Muscle of back (tissue), 11 donors: ENCODE results near the gene FAM3D. TPM values are rescaled to one million over a fixed set of nuclear protein-coding genes. Genes with fewer than 3 reads are reported as not detected.

ENCODE experiments used
- DNase-seq, 3 donors: peaks; one replicate each; pipeline versions ENCODE4 v3.0.0 to v3.0.0-alpha.2; 2013
- polyA plus RNA-seq, 10 donors: library from polyadenylated mRNA; unstranded; fragments of 120-200 nt; gene quantifications; one replicate each; pipeline ENCODE4 v1.2.1, GENCODE V29; 2013; ENCODE audit not compliant: insufficient read length in 10 of 10

FAM3D gene
- polyA plus RNA-seq, 10 donors = 2.4 to 2.5 TPM; not detected in 8

DNA sequence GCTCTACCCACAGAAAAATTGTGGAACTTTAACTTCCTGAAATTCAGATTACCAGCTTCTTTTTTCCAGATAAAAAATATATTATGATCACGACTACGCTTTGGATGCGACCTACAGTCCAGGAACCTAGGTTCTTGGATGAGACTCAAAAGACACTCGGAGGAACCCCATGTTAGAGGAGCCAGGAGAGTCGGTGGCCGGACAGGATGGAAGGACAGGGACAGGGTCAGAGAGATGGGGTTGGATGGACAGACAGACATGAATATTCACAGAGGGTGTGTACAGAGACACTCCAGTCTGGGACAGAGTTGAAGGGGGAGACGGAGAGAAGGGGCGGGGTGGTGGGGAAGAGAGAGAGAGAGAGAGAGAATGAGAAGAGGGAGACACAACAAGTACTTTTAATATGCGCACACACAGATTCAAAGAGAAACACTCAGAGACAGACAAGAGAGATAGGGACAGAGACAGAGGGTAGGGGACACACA lies 9.5 kb downstream of the FAM3D start:
- DNase-seq = no peak

DNA sequence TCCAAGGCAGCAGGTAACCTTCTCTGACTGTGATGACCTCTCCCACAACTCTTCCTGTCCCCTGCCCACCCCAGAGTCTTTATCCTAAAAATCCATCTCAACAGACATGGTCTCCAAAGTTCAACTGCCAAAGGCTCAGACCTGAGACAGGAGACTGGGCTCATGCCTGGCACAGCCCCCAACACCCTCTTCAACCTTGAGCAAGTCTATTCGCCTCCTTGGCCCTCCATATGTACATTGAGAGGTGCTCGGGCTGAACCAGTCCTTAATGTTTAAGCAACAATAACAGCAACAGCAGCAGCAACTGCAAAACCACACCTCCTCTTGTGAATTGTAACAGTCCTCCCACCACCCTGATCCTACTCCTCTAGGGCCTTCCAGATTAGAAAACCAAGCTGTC lies 9.9 kb downstream of the FAM3D start:
- DNase-seq = no peak

GRCh38 chr3:58654466-58654865 lies 12.1 kb downstream of the FAM3D start:
- no peak for DNase-seq

- DNase-seq = no peak
These were observed 13.9 kb downstream of the FAM3D start for GRCh38 chr3:58652624-58653023.

DNA sequence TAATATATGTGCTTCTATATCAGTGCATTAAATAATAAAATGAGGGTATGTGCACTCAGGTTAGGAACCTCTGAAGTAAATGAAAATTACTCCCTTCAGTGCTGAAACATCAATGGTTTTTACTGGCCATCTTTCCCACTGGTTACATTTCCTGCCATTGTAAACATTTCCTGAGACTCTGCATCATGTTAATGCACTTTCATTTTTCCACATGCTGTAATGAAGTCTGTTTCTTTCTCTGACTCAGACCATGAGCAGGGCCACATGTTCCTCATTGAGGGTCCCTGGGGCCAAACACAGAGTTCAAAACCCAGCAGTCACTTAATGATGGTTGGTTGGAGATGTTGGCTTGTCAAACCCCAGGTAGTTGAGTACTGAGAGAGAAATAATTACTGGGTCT lies 15.3 kb downstream of the FAM3D start:
- no peak for DNase-seq

DNA sequence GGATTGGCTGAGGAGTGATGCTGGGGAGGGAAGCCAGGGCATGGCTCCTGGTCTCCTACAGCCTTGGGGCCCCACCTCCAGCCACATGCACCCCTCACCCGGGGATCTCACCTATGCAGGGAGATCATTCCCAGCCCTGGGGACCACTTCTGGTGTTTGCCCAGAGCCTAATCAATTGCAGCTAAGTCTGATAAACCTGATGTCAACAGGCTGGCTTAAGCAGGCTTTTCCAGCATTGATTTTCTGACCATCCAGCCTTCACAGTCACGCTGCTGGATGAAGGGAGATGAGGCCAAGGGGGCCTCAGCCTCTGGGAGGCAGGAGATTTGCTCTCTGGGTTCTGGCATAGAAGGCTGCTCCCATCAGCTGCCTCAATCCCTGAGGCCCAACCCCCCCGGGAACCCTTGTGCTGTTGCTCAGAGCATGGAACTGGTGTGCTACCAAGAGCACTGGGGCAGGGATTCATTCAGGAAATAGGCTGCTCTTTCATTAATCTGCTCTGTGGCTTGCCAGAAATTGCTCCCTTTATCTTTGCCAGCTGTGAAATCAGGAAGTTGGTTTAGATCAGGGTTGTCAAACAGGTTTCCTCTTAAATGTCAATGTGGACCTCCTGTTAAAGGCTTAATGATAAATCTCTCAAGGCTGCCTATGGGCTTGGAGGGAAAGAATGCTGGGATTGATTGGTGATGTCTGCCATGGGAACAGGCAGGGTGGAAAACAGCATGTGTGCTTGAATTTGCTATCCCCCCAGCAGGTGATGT lies 19.0 kb downstream of the FAM3D start:
- no peak for DNase-seq

DNA sequence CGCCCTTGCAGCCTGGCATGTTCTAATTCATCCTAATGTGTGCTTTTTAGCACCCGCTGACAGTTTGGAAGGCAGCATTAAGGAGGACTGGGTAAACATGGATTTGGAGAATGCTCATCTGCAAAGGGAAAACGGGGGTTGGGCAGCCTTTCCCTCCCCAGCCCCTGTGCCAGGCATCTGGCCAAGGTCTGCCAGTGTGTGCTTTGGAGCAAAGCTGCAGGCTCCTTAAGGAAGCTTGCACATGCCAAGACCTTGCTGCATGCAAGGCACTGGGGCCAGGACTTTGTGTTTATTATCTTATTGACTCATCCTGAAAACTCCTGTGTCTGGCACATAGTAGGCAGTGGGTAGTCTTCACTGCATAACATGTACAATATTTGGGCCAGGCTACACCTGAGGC lies 20.1 kb downstream of the FAM3D start:
- no peak for DNase-seq

GRCh38 chr3:58645726-58646125 lies 20.8 kb downstream of the FAM3D start:
- no peak for DNase-seq

DNA sequence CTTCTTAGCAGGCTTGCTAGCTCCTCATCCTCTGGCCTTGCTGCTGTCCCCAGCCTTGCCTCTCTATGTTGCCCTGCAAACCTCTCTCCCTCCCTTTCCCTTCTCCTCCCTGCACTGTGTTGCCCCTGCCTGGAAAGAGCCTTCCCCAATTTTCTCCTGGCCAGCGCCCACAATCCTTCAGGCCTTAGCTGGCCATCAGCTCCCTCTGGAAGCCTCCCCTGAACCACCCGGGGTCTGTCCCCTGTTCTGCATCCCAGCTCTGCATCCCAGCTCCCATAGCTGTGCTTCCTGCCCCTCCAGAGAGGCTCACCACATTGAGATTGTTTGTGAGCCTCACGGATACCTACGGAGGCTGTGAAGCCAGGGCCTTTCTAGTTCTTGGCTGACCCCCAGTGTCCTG lies 23.7 kb downstream of the FAM3D start:
- no peak for DNase-seq

DNA sequence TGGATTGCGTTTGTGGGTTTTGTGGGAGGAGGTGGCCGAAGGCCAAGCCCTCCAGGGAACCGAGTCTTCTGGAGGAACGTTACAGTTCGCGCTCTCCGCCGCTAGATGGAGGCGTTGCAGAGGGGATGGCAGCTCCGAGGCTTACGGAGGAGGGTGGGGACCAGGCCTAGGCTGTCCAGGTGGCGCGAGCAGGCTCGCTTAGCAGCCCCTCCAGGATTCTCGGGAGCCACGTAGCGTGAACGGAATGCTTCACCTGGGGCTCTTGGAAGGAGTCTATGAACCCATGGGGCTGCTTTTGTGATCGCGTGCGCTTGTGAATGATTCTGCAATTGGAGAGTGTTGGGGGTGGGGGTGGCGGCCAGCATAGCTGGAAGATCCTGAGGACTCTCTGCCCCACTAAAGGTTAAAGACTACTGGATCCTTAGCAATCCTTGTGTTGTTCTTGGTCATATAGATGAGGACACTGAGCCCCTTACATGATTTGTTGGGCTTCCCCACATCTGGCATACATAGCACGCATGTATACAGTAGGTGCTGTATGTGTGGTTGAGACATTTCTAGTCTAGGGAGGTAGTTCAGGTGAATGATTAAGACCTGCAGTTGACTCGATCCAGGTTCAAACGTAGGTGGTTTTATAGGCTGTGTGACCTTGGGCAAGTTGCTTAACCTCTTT lies 25.7 kb downstream of the FAM3D start:
- peak; percentile 54 to 84 (median 73) for DNase-seq

DNA sequence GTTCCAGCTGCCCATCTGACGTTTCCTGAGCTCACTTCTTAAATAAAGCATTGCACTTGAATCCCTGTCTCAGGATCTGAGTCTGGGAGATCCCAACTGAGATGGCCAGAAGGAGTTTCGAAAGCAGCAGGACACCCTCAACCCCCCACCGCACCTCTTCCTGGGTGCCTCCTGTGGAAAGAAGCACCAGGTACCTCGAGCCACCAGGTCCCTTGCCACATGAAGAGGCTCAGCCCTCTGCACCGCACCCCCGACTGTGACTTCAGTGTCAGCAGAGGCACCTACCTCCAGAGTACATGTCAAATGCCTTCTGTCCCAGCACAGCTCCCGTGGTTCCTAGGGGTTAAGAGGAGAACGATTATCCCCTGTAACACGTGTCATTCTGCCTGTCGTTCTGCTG lies 26.7 kb downstream of the FAM3D start:
- no peak for DNase-seq

- no peak for DNase-seq
These were observed 27.6 kb downstream of the FAM3D start for GRCh38 chr3:58639001-58639400.

DNA sequence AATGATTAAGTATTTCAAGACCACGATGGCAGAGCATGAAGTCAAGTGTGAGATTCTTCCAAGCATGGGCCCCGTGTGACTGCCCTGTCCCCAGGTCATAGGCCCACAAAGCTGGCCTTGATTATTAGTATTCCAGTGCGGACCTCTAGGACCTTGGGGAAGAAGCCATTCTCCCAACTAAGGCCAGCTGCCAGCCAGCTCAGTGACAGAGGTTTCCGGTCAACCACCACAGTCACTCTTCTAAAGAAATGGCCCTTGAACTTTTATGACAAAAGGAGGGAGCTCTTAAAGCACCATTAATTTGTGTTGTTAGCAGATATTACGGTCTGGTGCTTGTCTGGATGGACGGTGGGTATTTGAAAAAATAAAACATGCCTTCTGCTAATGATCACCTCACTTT lies 28.0 kb downstream of the FAM3D start:
- no peak for DNase-seq

DNA sequence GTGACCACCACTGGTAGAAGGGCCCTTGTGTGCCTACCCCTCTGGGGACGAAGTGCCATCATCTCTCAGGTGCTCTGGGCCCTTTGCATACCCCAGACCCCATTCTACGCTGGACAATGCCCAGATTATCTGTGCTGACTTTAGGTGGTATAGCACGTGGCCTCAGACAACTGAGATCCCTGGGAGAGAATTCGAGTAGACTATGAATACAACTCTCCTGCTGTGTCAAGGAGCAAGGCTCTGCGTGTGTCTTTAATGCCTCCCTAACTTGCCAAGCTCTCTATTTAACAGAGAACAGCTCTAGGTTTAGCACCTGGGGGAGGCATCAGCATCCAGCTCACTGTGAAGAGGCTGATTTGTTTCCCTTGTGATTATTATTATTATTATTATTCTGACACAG lies 29.1 kb downstream of the FAM3D start:
- DNase-seq = no peak

DNA sequence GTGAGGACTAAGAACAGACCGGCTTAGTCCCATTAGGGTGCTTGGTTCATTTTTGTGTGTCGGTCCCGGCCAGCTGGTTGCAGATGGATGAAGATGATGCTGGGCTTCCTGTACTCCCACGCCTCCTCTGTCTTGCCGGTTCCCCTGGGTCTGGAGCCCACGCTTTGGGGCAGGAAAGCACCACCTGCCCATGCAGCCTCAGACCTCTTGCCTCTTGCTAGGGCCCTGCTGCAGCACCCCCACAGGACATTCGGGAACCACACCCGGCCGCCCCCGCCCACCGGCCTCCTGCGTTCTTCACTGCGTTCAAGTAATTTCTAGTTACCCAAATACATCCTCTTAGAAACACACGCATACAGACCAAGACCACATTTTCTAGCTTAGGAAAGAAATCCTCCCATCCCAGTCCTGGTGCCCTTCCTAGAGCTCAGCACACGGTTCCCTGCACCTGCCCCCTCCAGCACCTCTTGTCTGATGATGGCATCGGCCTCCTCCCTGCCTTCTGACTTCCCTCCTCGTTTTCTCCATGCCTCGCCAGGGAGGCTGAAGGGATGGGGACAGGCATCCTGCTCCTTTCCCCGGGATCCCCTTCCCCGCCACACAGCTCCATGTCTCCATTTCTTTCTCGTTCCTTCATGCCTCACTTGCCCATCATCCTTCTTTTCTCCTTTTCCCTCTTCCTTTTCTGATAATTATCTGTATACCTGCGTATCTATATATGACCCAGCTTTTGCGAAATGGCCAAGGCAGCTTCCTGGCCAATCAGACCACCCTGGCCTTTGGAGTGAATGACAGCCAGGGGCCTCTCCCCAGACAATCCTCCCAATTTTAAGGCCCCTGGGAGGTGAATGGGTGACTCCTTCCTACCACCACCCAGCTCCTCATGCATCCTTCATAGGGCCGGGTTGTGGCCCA lies 30.9 kb downstream of the FAM3D start:
- DNase-seq = no peak

- peak in 1 of 3 donors; percentile 46 for DNase-seq
These were observed 33.3 kb downstream of the FAM3D start for GRCh38 chr3:58633157-58633865.

GRCh38 chr3:58631742-58632141 lies 34.8 kb downstream of the FAM3D start:
- DNase-seq = no peak

- DNase-seq = no peak
These were observed 35.9 kb downstream of the FAM3D start for GRCh38 chr3:58630710-58631092.

GRCh38 chr3:58630076-58630709 lies 36.4 kb downstream of the FAM3D start:
- peak; percentile 64 to 86 (median 74) for DNase-seq

DNA sequence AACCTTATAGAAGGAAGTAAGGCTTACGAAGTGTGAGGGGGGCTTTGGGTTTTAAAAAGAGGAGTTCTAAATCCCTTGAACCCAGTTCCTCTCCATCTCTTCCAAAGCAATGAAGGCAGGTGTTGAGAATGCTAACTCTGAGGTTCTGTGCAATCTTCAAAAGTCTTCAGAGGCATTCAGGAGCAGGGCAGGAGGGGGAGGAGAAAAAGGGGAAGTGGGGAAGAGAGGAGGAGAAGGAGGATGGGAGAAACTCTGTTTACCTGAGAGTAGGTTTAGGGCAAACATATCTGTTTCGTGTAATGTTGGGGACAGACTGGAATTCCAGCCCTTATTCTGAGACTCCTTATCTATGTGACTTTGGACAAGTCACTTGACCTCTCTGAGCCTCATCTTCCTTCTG lies 36.9 kb downstream of the FAM3D start:
- no peak for DNase-seq
